Embryonic facial prominence (tissue), 1 donor: ENCODE results near the gene PRSS57.

Experiments
- DNase-seq: peaks from one replicate; pipeline ENCODE4 v3.0.0-alpha.2; 2016; ENCODE audit errors: extremely low spot score

Gene PRSS57

GRCh38 chr19:652467-653389, 42.5 kb downstream of the PRSS57 start:
- no peak for DNase-seq

GRCh38 chr19:651991-652390, 43.3 kb downstream of the PRSS57 start:
- DNase-seq: no peak

GRCh38 chr19:651114-651818, 44.0 kb downstream of the PRSS57 start:
- no peak for DNase-seq

- no peak for DNase-seq
Measured at GRCh38 chr19:650121-650520, 45.1 kb downstream of the PRSS57 start.

GRCh38 chr19:648904-649801, 46.1 kb downstream of the PRSS57 start:
- no peak for DNase-seq

- DNase-seq: no peak
Measured at GRCh38 chr19:648305-648704, 46.9 kb downstream of the PRSS57 start.

- DNase-seq: no peak
Measured at GRCh38 chr19:647566-648284, 47.5 kb downstream of the PRSS57 start.

- no peak for DNase-seq
Measured at GRCh38 chr19:646779-647565, 48.3 kb downstream of the PRSS57 start.

- no peak for DNase-seq
Measured at GRCh38 chr19:645912-646778, 49.1 kb downstream of the PRSS57 start.

- DNase-seq: no peak
Measured at GRCh38 chr19:644789-645188, 50.5 kb downstream of the PRSS57 start.

GRCh38 chr19:644363-644762, 50.9 kb downstream of the PRSS57 start:
- no peak for DNase-seq

- DNase-seq: no peak
Measured at GRCh38 chr19:643736-644135, 51.5 kb downstream of the PRSS57 start.

- no peak for DNase-seq
Measured at GRCh38 chr19:642767-643727, 52.2 kb downstream of the PRSS57 start.

- no peak for DNase-seq
Measured at GRCh38 chr19:641702-642101, 53.5 kb downstream of the PRSS57 start.

GRCh38 chr19:640606-641189, 54.6 kb downstream of the PRSS57 start:
- no peak for DNase-seq

GRCh38 chr19:640161-640558, 55.1 kb downstream of the PRSS57 start:
- DNase-seq: no peak

GRCh38 chr19:639253-640160, 55.7 kb downstream of the PRSS57 start, which contains the start of gene FGF22:
FGF22 (plus strand) TSS chr19:639879; CDS start chr19:639926, 47 bp downstream.
- no peak for DNase-seq
